SW480 (cell line): ENCODE data around the gene IGF2BP1.
"Not testable (repeated sequence)": the region's sequence is repeated elsewhere in the genome, so short reads cannot be mapped to it uniquely, and the experiment has no call there.

Experiments used
- DNase-seq: peaks from one replicate; pipeline ENCODE4 v3.0.0-alpha.2; 2016; ENCODE audit warnings: low spot score

The IGF2BP1 gene

GRCh38 chr17:49054342-49055092, 57.3 kb downstream of the IGF2BP1 start:
- DNase-seq: no peak

- no peak for DNase-seq
Measured at GRCh38 chr17:49055181-49055927, 58.2 kb downstream of the IGF2BP1 start.

GRCh38 chr17:49061524-49061943, 64.3 kb downstream of the IGF2BP1 start:
- no peak for DNase-seq

GRCh38 chr17:49063652-49064051, 66.5 kb downstream of the IGF2BP1 start:
- no peak for DNase-seq

- no peak for DNase-seq
Measured at GRCh38 chr17:49067163-49067562, 70.0 kb downstream of the IGF2BP1 start.

GRCh38 chr17:49069585-49070273, 72.5 kb downstream of the IGF2BP1 start:
- DNase-seq: no peak

GRCh38 chr17:49071106-49071505, 73.9 kb downstream of the IGF2BP1 start:
- DNase-seq: no peak

GRCh38 chr17:49074851-49075540, 77.8 kb downstream of the IGF2BP1 start:
- DNase-seq: no peak

GRCh38 chr17:49076573-49077384, 79.6 kb downstream of the IGF2BP1 start:
- DNase-seq: peak; percentile 31

- no peak for DNase-seq
Measured at GRCh38 chr17:49078248-49078647, 81.1 kb downstream of the IGF2BP1 start.

- no peak for DNase-seq
Measured at GRCh38 chr17:49079840-49080663, 82.9 kb downstream of the IGF2BP1 start.

- no peak for DNase-seq
Measured at GRCh38 chr17:49082231-49082630, 85.0 kb downstream of the IGF2BP1 start.

- not testable (repeated sequence) for DNase-seq
Measured at GRCh38 chr17:49085046-49085445, 87.9 kb downstream of the IGF2BP1 start.

- no peak for DNase-seq
Measured at GRCh38 chr17:49085565-49086315, 88.6 kb downstream of the IGF2BP1 start.

- DNase-seq: no peak
Measured at GRCh38 chr17:49086316-49086605, 89.1 kb downstream of the IGF2BP1 start.

GRCh38 chr17:49086649-49087048, 89.5 kb downstream of the IGF2BP1 start:
- DNase-seq: no peak

GRCh38 chr17:49089094-49089493, 91.9 kb downstream of the IGF2BP1 start:
- DNase-seq: no peak

GRCh38 chr17:49090878-49091594, 93.9 kb downstream of the IGF2BP1 start:
- no peak for DNase-seq

GRCh38 chr17:49093131-49093530, 95.9 kb downstream of the IGF2BP1 start:
- no peak for DNase-seq
